Measurements from ENCODE around the gene RRAGC.

Gene RRAGC

GRCh38 chr1:38827318-38827717 lies 32.3 kb downstream of the RRAGC start:
- DNase-seq (ENCODE audit: low spot score) = no peak
- Histone ChIP-seq H3K4me3 (ENCODE audit: severe bottlenecking) (no peak overlapping the region), H3K9me3 (ENCODE audit: severe bottlenecking) (no peaks in the 10 kb centered on the region), H3K36me3 (ENCODE audit: low read depth) (no peaks in the 10 kb centered on the region), H3K4me1 (ENCODE audit: insufficient read depth, poor library complexity, severe bottlenecking) (no peaks in the 10 kb centered on the region), H3K27ac (ENCODE audit: poor library complexity, severe bottlenecking) (no peak overlapping the region), H3K27me3 (ENCODE audit: insufficient read depth, poor library complexity, severe bottlenecking) (peaks cover 4% of the 10 kb centered on the region)
- TF ChIP-seq, protein P1, sequence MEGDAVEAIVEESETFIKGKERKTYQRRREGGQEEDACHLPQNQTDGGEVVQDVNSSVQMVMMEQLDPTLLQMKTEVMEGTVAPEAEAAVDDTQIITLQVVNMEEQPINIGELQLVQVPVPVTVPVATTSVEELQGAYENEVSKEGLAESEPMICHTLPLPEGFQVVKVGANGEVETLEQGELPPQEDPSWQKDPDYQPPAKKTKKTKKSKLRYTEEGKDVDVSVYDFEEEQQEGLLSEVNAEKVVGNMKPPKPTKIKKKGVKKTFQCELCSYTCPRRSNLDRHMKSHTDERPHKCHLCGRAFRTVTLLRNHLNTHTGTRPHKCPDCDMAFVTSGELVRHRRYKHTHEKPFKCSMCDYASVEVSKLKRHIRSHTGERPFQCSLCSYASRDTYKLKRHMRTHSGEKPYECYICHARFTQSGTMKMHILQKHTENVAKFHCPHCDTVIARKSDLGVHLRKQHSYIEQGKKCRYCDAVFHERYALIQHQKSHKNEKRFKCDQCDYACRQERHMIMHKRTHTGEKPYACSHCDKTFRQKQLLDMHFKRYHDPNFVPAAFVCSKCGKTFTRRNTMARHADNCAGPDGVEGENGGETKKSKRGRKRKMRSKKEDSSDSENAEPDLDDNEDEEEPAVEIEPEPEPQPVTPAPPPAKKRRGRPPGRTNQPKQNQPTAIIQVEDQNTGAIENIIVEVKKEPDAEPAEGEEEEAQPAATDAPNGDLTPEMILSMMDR (IDR thresholded peaks at IDR 0.05; ENCODE audit: poor library complexity, severe bottlenecking) = no peak
- no peak for ATAC-seq (ENCODE audit: low read depth)

DNA sequence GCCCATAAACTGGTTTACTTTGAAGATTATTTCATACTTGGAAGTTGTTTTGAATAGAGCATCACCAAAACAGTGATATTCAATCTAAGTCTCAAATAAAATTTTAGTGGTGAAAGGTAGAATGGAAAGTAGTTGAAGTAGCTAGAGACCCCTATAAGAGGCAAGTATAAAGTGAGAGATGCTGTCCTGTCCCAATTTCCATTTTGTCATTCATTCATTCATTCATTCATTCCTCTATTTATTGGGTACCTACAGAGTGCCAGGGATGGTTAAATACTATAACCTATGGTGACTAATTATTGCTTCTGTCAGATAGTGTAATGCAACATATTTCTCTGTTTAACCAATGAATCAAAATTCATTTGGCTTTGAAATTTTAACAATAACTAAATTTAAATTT lies 32.7 kb downstream of the RRAGC start:
- no peak for DNase-seq (ENCODE audit: low spot score)
- H3K36me3 ChIP-seq (ENCODE audit: low read depth) = no peaks in the 10 kb centered on the region
- no peaks in the 10 kb centered on the region for H3K4me1 ChIP-seq (ENCODE audit: insufficient read depth, poor library complexity, severe bottlenecking)
- ATAC-seq (ENCODE audit: low read depth) = no peak
- no peak overlapping the region for H3K4me3 ChIP-seq (ENCODE audit: severe bottlenecking)
- peaks cover 4% of the 10 kb centered on the region for H3K27me3 ChIP-seq (ENCODE audit: insufficient read depth, poor library complexity, severe bottlenecking)
- H3K27ac ChIP-seq (ENCODE audit: poor library complexity, severe bottlenecking) = no peak overlapping the region
- TF ChIP-seq, protein P1 (IDR thresholded peaks at IDR 0.05; ENCODE audit: poor library complexity, severe bottlenecking) = no peak
- H3K9me3 ChIP-seq (ENCODE audit: severe bottlenecking) = no peaks in the 10 kb centered on the region

GRCh38 chr1:38826262-38826661 lies 33.3 kb downstream of the RRAGC start:
- Histone ChIP-seq H3K4me1 (ENCODE audit: insufficient read depth, poor library complexity, severe bottlenecking) (no peaks in the 10 kb centered on the region), H3K27me3 (ENCODE audit: insufficient read depth, poor library complexity, severe bottlenecking) (no peaks in the 10 kb centered on the region), H3K4me3 (ENCODE audit: severe bottlenecking) (no peak overlapping the region), H3K9me3 (ENCODE audit: severe bottlenecking) (no peaks in the 10 kb centered on the region), H3K36me3 (ENCODE audit: low read depth) (no peaks in the 10 kb centered on the region), H3K27ac (ENCODE audit: poor library complexity, severe bottlenecking) (no peak overlapping the region)
- TF ChIP-seq, protein P1 (IDR thresholded peaks at IDR 0.05; ENCODE audit: poor library complexity, severe bottlenecking) = no peak
- no peak for ATAC-seq (ENCODE audit: low read depth)
- DNase-seq (ENCODE audit: low spot score) = no peak

GRCh38 chr1:38820860-38821259 lies 38.7 kb downstream of the RRAGC start:
- DNase-seq (ENCODE audit: low spot score) = no peak
- no peaks in the 10 kb centered on the region for H3K4me1 ChIP-seq (ENCODE audit: insufficient read depth, poor library complexity, severe bottlenecking)
- H3K27ac ChIP-seq (ENCODE audit: poor library complexity, severe bottlenecking) = no peak overlapping the region
- no peaks in the 10 kb centered on the region for H3K9me3 ChIP-seq (ENCODE audit: severe bottlenecking)
- H3K4me3 ChIP-seq (ENCODE audit: severe bottlenecking) = no peak overlapping the region
- H3K36me3 ChIP-seq (ENCODE audit: low read depth) = no peaks in the 10 kb centered on the region
- no peak for ATAC-seq (ENCODE audit: low read depth)
- TF ChIP-seq, protein P1 (IDR thresholded peaks at IDR 0.05; ENCODE audit: poor library complexity, severe bottlenecking) = no peak
- peaks cover 29% of the 10 kb centered on the region for H3K27me3 ChIP-seq (ENCODE audit: insufficient read depth, poor library complexity, severe bottlenecking)

DNA sequence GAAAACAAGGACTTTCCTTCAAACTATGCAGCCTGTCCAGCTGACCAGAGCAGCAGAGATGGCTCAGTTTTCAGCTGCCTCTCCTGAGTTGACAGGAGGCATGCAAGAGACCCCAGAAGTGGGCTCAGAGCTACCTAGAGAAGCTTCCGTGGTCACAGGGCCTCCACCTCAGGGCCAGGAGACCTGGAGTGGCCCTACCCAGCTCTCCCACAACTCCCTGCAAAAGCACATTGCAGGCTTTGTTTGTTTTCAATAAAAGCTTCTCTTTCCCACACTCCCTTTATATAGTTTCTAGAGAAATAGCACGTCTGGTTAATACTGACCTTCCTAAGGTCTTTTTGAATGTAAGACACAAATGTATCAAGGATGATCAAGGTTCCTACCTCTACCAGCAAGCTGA lies 40.1 kb downstream of the RRAGC start:
- Histone ChIP-seq H3K27me3 (ENCODE audit: insufficient read depth, poor library complexity, severe bottlenecking) (peaks cover 37% of the 10 kb centered on the region), H3K9me3 (ENCODE audit: severe bottlenecking) (no peaks in the 10 kb centered on the region), H3K4me3 (ENCODE audit: severe bottlenecking) (no peak overlapping the region), H3K27ac (ENCODE audit: poor library complexity, severe bottlenecking) (no peak overlapping the region), H3K36me3 (ENCODE audit: low read depth) (no peaks in the 10 kb centered on the region), H3K4me1 (ENCODE audit: insufficient read depth, poor library complexity, severe bottlenecking) (no peaks in the 10 kb centered on the region)
- no peak for ATAC-seq (ENCODE audit: low read depth)
- TF ChIP-seq, protein P1 (IDR thresholded peaks at IDR 0.05; ENCODE audit: poor library complexity, severe bottlenecking) = no peak
- DNase-seq (ENCODE audit: low spot score) = no peak

Data from RWPE2 (cell line).